Left ventricle myocardium inferior (tissue), 1 donor: ENCODE data around the gene ARMH3. TPM values are rescaled to one million over a fixed set of nuclear protein-coding genes. Genes with fewer than 3 reads are reported as not detected.

ENCODE experiments used
- DNase-seq: peaks from one replicate; pipeline ENCODE4 v3.0.0-alpha.2; 2020
- H3K27ac ChIP-seq: fragments of 200-600 bp; replicated peaks from 2 replicates; pipeline ENCODE4 v1.8.0; 2021
- H3K27me3 ChIP-seq: fragments of 200-600 bp; 2 replicates; pipeline ENCODE4 v1.8.0; 2021; ENCODE audit warnings: low read depth
- H3K36me3 ChIP-seq: fragments of 200-600 bp; 2 replicates; pipeline ENCODE4 v1.8.0; 2021
- H3K4me1 ChIP-seq: fragments of 200-600 bp; 2 replicates; pipeline ENCODE4 v1.8.0; 2021
- H3K4me3 ChIP-seq: fragments of 200-600 bp; 2 replicates; pipeline ENCODE4 v1.8.0; 2021; ENCODE audit warnings: mild to moderate bottlenecking, moderate library complexity
- H3K9me3 ChIP-seq: fragments of 200-600 bp; replicated peaks from 2 replicates; pipeline ENCODE4 v1.8.0; 2021
- CTCF ChIP-seq: fragments of 200-600 bp; IDR thresholded peaks from 2 replicates; pipeline ENCODE4 v1.8.0; 2021; ENCODE audit warnings: antibody characterized with exemption, mild to moderate bottlenecking, borderline replicate concordance
- intact Hi-C: fragments of 100-400 bp; cut with micrococcal nuclease; formaldehyde crosslinking; loops from one replicate; pipeline ENCODE4 v1.11.0; 2022
- total RNA-seq: library from RNA; stranded (reverse); fragmentation: NEBNext Ultra II Directional; extraction: Animal tissue kit (Norgen Biotek cat#: 25700); gene quantifications from one replicate; pipeline ENCODE4 v1.2.1, GENCODE V29; 2021
- donor health status: DM: no; HTN: yes; CAD: no; lungs with severe emphysema.

Gene ARMH3
- total RNA-seq, 1 donor from 2014 or later: 58.9 TPM

DNA sequence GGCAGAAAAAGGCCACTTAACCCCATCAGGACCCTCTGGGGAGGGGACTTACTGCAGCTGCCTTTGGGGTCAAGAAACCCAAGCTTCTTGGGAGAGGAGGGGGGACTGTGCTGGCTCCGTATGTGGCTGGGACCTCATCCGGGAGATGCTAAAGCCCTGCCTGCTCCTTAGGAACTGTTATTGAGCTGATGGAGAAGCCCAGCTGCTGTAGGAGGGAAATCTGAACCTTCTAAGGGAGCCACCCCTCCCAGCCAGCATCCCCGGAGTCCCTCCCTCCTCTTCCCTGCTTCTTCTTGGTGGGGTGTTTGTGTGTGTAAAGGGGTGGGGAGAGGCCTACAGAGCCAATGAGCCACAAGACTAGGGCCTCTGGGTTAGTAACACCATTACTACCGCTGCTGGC is 220.6 kb downstream of the ARMH3 start:
- intact Hi-C loops: no loop called here
- peaks cover 97% of the 10 kb centered on the region for H3K4me1 ChIP-seq
- H3K4me3 ChIP-seq: no peak overlapping the region
- no peaks in the 10 kb centered on the region for H3K27me3 ChIP-seq
- H3K9me3 ChIP-seq: no peaks in the 10 kb centered on the region
- no peak for DNase-seq
- no peak overlapping the region for H3K27ac ChIP-seq
- TF ChIP-seq CTCF: no peak
- no peaks in the 10 kb centered on the region for H3K36me3 ChIP-seq

DNA sequence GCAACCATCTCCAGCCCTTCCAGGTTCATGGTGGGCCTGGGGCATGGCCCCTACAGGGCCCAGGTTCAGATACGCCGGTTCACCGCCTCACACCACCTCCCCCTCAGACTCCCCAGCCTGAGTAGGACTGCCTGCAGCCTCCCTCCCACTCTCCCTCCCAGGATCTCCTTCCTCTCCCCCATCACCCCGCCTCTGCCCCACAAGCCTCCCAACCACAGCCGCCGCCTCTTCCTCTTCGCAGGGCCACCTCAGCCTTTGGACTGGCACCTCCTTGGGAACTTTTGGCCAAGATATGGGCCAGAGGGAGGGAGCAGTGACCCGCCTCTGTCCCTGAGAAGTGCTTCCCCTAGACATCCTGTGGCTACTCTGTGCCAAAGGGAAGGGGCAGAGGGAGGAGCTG is 221.6 kb downstream of the ARMH3 start:
- no peaks in the 10 kb centered on the region for H3K36me3 ChIP-seq
- H3K27me3 ChIP-seq: no peaks in the 10 kb centered on the region
- H3K27ac ChIP-seq: no peak overlapping the region
- peaks cover 94% of the 10 kb centered on the region for H3K4me1 ChIP-seq
- H3K9me3 ChIP-seq: no peaks in the 10 kb centered on the region
- TF ChIP-seq CTCF: no peak
- peak; percentile 30 for DNase-seq
- no peak overlapping the region for H3K4me3 ChIP-seq
- intact Hi-C loops: no loop called here

- no peak overlapping the region for H3K27ac ChIP-seq
- no peaks in the 10 kb centered on the region for H3K9me3 ChIP-seq
- no peak for DNase-seq
- intact Hi-C loops: no loop called here
- H3K4me3 ChIP-seq: no peak overlapping the region
- no peaks in the 10 kb centered on the region for H3K27me3 ChIP-seq
- TF ChIP-seq CTCF: no peak
- H3K36me3 ChIP-seq: no peaks in the 10 kb centered on the region
- peaks cover 91% of the 10 kb centered on the region for H3K4me1 ChIP-seq
Measured at GRCh38 chr10:101833466-101833865, 222.5 kb downstream of the ARMH3 start.

DNA sequence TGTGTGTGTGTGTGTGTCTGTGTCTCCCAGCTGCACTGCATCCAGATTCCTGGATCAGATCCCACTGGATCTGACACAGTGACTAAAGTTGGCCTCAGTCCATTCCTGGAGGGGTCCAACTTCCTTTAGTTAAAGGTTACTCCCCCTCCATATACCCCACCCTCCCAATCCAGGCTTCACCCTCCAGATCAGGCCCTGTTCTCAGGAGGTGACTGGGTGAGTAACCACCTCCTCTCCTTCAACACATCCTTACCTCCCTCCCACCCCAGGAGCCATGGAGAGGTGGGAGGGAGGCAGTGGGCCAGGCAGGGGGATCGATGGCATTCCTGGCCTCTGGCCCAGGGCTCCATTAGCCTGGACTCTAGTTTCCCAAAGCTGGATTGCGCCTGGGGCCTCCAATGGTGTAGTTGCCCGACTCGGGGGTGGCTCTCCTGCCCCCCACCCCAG is 223.6 kb downstream of the ARMH3 start:
- Histone ChIP-seq H3K27ac (peak overlapping the region; percentile 33), H3K9me3 (no peaks in the 10 kb centered on the region), H3K4me3 (no peak overlapping the region), H3K4me1 (peaks cover 79% of the 10 kb centered on the region), H3K36me3 (peaks cover 9% of the 10 kb centered on the region), H3K27me3 (no peaks in the 10 kb centered on the region)
- no peak for TF ChIP-seq CTCF
- no peak for DNase-seq
- intact Hi-C loops: no loop called here

DNA sequence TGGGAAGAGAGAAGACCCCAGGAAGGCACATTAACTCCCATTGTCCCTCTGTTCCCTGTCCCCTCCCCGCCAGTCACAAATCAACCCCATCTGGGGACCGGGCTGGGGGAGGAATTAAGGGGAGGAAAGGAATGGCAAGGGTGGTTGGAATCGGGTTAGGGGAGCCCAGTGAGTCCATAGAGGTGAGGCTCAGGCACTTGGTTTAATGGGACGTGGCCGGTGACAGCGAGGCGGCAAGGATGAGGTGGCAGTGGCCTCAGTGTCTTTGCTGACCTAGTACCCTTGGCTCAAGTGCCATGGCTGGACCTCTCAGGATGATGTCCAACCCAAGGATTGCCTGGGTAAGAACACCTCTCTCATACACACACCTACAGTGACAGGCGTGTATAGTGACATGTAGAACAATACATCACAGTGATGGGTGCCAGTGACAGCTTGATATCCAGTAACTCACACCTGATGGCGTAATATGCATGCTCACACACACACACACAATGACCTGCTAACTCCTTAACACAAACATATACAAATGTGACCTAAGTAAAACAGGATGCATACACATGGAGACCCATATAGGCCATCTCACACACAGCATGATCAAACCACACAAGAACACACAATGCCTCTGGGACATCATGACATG is 224.7 kb downstream of the ARMH3 start:
- peak overlapping the region; percentile 48 for H3K27ac ChIP-seq
- intact Hi-C loops: no loop called here
- no peak for DNase-seq
- peak overlapping the region; percentile 63 for H3K4me3 ChIP-seq
- peaks cover 69% of the 10 kb centered on the region for H3K4me1 ChIP-seq
- H3K9me3 ChIP-seq: no peaks in the 10 kb centered on the region
- no peak for TF ChIP-seq CTCF
- no peaks in the 10 kb centered on the region for H3K27me3 ChIP-seq
- peaks cover 13% of the 10 kb centered on the region for H3K36me3 ChIP-seq
